Adrenal gland (tissue), 12 donors: Measurements from ENCODE around the gene NRXN2. TPM values are rescaled to one million over a fixed set of nuclear protein-coding genes. Genes with fewer than 3 reads are reported as not detected.

Source experiments
- DNase-seq, 7 donors: peaks; one replicate each; pipeline ENCODE4 v3.0.0-alpha.2; 2019 to 2020
- H3K27ac ChIP-seq, 5 donors: fragments of 200-600 bp; sonication (generic) in 4 of 5; 1 replicate in 3 of 5; 2 replicates in 2 of 5; pipeline versions ENCODE4 v1.5.1 to v1.8.0; 2016 to 2020; ENCODE audit warnings: mild to moderate bottlenecking in 1 of 5
- H3K27me3 ChIP-seq: fragments of 200-600 bp; 2 replicates; pipeline ENCODE4 v1.8.0; 2021
- H3K36me3 ChIP-seq, 2 donors: fragments of 200-600 bp; replicated peaks in 1 of 2; 1 replicate in 1 of 2; 2 replicates in 1 of 2; pipeline versions ENCODE4 v1.5.1 to v1.8.0; 2018 to 2022
- H3K4me1 ChIP-seq, 2 donors: fragments of 200-600 bp; replicated peaks in 1 of 2; 1 replicate in 1 of 2; 2 replicates in 1 of 2; pipeline versions ENCODE4 v1.5.1 to v1.8.0; 2018 to 2021
- H3K4me3 ChIP-seq, 4 donors: fragments of 200-600 bp; sonication (generic) in 3 of 4; one replicate each; pipeline ENCODE4 v1.5.1; 2016 to 2018
- H3K9me3 ChIP-seq, 3 donors: fragments of 200-600 bp; sonication (generic) in 1 of 3; replicated peaks in 1 of 3; 1 replicate in 2 of 3; 2 replicates in 1 of 3; pipeline versions ENCODE4 v1.5.1 to v1.8.0; 2016 to 2021
- POLR2A ChIP-seq, 2 donors: fragments of 450-650 bp; IDR thresholded peaks; one replicate each; pipeline ENCODE4 v1.6.1; 2017; ENCODE audit warnings: antibody characterized with exemption in 2 of 2, mild to moderate bottlenecking in 2 of 2, moderate library complexity in 1 of 2
- WGBS, 4 donors: extraction: QIAGEN DNeasy Blood & Tissue Kit in 2 of 4; methylation state at CpG; one replicate each; pipeline versions ENCODE4 v1.1.5 to v1.1.7; 2013 to 2017; 5-methylcytosine and 5-hydroxymethylcytosine counted together
- intact Hi-C, 2 donors: fragments of 100-400 bp; cut with DNase I; formaldehyde crosslinking; loops; one replicate each; pipeline versions ENCODE4 v1.14.1 to v1.15.0; 2022 to 2023
- polyA plus RNA-seq, 3 donors: library from polyadenylated mRNA; stranded (reverse); fragments of 200-250 nt in 2 of 3; fragments of 350-450 nt in 1 of 3; fragmentation: Illumina TruSeq in 1 of 3; extraction: RNeasy Lipid Tissue Mini Kit (QIAGEN cat#74804) in 1 of 3; gene quantifications; one replicate each; pipeline ENCODE4 v1.2.3, GENCODE V29; 2013 to 2014
- total RNA-seq, 9 donors: library from RNA; depleted of rRNA in 4 of 9; stranded (reverse); fragments of >200 nt in 4 of 9; fragments of 120-200 nt in 1 of 9; fragmentation: NEBNext Ultra II Directional in 1 of 9; extraction: Animal tissue kit (Norgen Biotek cat#: 25700) in 1 of 9; gene quantifications; one replicate each; pipeline versions ENCODE4 v1.1.0 to v1.2.4, GENCODE V29; 2013 to 2023
- TF ChIP-seq, protein P1 (sequence below), 6 experiments: fragments of 450-650 bp in 4 of 6; fragments of 200-600 bp in 2 of 6; sonication (generic) in 1 of 6; IDR thresholded peaks; 1 replicate in 5 of 6; 2 replicates in 1 of 6; pipeline versions ENCODE4 v1.5.1 to v1.8.0; 2016 to 2021; ENCODE audit warnings: antibody characterized with exemption in 6 of 6, mild to moderate bottlenecking in 2 of 6, moderate library complexity in 1 of 6
- donor health status: healthy with polysubstance abuse.
- donor health status: Bipolar disorder and iron deficiency.
- donor health status: DM: yes; HTN: yes; CAD: no.
- donor health status: DM: no; HTN: no; CAD: no.
- donor health status: DM: no; HTN: no; CAD: no.
- donor health status: DM: yes; HTN: yes; CAD: no.

Gene NRXN2
- total and polyA plus RNA-seq, 12 donors: 1.7 to 17.1 (median 4.9) TPM

DNA sequence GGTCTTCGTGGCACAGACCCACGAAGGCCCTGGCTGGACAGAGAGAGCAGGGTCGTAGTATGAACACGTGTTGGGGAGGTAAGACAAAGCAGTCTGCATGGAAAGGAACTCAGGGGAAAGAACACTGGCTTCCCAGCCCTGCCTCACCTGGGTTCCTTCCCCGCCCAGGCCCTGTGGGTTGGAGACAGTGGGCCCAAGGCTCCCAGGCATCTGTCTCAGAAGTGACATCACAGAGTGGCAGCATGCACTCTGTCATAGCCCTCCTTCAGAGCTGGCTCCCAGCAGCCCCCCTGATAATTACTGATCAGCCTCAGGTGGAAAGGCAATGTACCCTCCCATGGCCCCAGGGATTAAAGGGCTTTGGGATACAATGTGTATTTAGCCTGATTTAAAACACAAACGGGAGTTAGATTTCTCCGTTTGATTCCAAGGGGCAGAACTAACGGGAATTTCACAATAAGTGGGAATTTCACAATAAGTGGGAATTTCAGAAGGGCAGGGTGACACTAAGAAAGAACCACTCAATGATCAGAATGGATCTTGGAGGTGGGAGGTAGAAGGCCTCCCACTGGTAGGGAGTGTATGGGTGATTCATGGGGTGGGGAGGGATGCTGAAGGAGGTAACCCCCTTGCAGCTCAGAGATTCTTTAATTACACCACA lies 66.9 kb downstream of the NRXN2 start:
- TF ChIP-seq, protein P1, sequence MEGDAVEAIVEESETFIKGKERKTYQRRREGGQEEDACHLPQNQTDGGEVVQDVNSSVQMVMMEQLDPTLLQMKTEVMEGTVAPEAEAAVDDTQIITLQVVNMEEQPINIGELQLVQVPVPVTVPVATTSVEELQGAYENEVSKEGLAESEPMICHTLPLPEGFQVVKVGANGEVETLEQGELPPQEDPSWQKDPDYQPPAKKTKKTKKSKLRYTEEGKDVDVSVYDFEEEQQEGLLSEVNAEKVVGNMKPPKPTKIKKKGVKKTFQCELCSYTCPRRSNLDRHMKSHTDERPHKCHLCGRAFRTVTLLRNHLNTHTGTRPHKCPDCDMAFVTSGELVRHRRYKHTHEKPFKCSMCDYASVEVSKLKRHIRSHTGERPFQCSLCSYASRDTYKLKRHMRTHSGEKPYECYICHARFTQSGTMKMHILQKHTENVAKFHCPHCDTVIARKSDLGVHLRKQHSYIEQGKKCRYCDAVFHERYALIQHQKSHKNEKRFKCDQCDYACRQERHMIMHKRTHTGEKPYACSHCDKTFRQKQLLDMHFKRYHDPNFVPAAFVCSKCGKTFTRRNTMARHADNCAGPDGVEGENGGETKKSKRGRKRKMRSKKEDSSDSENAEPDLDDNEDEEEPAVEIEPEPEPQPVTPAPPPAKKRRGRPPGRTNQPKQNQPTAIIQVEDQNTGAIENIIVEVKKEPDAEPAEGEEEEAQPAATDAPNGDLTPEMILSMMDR (IDR thresholded peaks at IDR 0.05): no peak
- no peak for TF ChIP-seq POLR2A (IDR thresholded peaks at IDR 0.05)
- intact Hi-C loops: loop anchor here (2.0 to 10.0 kb wide), 4 partner anchors 165 to 301 kb away; partner anchors contain the start of gene RPS6KA4 (in 2 of the 2)
- H3K9me3 ChIP-seq: no peaks in the 10 kb centered on the region
- 70 to 91% (median 81%) methylated on average over 7 to 8 of the region's 8 CpGs for whole genome bisulfite sequencing, 4 donors
- no peak overlapping the region for H3K4me3 ChIP-seq
- no peaks in the 10 kb centered on the region for H3K27me3 ChIP-seq
- peak overlapping the region in 1 of 5 donors; percentile 8 for H3K27ac ChIP-seq
- DNase-seq: no peak
- H3K4me1 ChIP-seq: peaks cover 0 to 5% of the 10 kb centered on the region in 2 donors
- no peaks in the 10 kb centered on the region for H3K36me3 ChIP-seq

DNA sequence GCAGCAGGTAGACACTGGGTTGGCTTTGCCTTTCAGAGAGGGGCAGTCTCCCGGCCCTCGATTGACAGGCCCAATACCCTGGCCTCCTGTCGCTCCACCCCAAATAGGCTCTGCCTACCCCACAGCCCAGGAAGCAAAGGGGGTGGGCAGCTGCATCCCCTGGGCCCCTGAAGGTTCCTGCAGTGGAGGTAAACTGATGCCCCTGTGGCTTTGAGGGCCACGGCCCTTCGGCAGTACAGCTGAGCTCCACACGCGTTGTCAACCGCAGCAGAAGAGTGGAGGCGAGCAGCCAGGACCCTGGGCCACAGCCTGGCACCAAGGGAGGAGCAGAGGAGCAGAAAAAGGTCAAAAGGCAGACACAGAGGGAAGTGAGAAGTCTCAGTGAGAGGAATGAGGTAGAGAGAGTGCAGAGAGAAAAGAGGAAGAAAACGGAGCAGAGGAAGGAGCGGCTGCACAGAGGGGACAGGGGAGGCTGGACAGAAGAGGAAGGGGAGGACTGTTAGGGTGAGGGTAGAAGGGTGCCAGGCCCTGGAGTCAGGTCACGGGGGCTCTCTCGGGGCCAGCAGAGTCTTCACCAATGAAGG lies 67.9 kb downstream of the NRXN2 start:
- Histone ChIP-seq H3K27me3 (no peaks in the 10 kb centered on the region), H3K4me1 (peaks cover 0 to 5% of the 10 kb centered on the region in 2 donors), H3K9me3 (no peaks in the 10 kb centered on the region), H3K27ac (peak overlapping the region in 1 of 5 donors; percentile 61), H3K36me3 (no peaks in the 10 kb centered on the region), H3K4me3 (no peak overlapping the region)
- DNase-seq: no peak
- TF ChIP-seq, protein P1 (IDR thresholded peaks at IDR 0.05): no peak
- no peak for TF ChIP-seq POLR2A (IDR thresholded peaks at IDR 0.05)
- intact Hi-C loops: loop anchor here (2.0 to 10.0 kb wide), 4 partner anchors 164 to 300 kb away; partner anchors contain the start of gene RPS6KA4 (in 2 of the 2)
- 51 to 76% (median 71%) methylated on average over 13 of the region's 13 CpGs for WGBS, 4 donors

DNA sequence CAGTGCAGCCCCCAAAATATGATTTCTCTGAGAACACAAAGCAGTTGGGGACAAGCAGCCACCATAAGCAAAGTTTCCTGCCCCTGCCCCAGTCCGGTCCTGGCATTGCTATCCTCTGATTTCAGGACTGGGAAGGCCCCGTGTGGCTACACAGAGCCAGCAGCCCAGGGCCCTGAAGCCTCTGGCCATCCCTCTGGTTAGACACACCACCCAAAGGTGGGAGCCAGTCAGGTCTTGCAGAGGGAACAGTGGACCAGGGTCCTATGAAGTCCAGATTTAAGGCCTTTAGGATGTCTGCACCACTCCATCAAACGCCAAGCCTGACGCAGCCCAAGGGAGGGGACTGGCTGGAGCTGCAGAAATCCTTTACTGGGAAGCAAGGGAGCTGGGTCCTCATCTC lies 68.6 kb downstream of the NRXN2 start:
- no peak for DNase-seq
- no peaks in the 10 kb centered on the region for H3K27me3 ChIP-seq
- peaks cover 0 to 5% of the 10 kb centered on the region in 2 donors for H3K4me1 ChIP-seq
- intact Hi-C loops: loop anchor here (2.0 to 10.0 kb wide), 4 partner anchors 164 to 300 kb away; partner anchors contain the start of gene RPS6KA4 (in 2 of the 2)
- no peaks in the 10 kb centered on the region for H3K9me3 ChIP-seq
- WGBS, 4 donors: 83 to 91% (median 89%) methylated on average over 2 to 4 of the region's 4 CpGs
- TF ChIP-seq, protein P1 (IDR thresholded peaks at IDR 0.05): no peak
- no peak for TF ChIP-seq POLR2A (IDR thresholded peaks at IDR 0.05)
- no peaks in the 10 kb centered on the region for H3K36me3 ChIP-seq
- H3K27ac ChIP-seq: no peak overlapping the region
- no peak overlapping the region for H3K4me3 ChIP-seq

DNA sequence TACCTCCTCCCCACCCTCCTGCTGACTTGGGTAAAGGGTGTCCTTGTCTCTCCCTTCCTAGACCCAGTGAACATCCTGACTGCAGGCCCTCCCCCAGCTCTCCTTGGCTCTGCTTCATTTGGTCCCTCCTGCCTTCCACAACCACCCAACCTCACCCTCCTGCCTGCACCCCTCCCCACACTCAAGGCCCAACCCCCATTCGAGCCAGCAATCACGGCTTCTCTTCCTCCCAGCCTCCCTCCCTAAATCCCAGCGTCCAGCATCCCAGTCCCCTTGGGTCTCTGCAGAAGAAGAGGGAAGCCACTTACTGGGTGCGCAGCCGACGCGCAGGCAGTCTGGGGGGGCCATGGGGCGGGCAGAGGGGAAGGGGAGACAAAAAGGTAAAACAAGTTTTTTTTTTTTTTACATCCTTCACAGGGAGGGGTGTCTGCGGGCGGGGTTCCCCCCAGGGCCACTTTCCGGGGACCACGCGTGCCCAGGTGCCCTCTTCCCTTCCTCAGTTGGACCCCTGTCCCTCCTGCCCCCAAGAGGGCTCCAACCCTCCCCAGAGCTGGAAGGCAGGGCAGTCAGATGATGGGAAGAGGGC lies 69.5 kb downstream of the NRXN2 start:
- Histone ChIP-seq H3K4me1 (no peaks in the 10 kb centered on the region), H3K27ac (no peak overlapping the region), H3K9me3 (no peaks in the 10 kb centered on the region), H3K27me3 (no peaks in the 10 kb centered on the region), H3K36me3 (no peaks in the 10 kb centered on the region), H3K4me3 (no peak overlapping the region)
- TF ChIP-seq POLR2A (IDR thresholded peaks at IDR 0.05): no peak
- TF ChIP-seq, protein P1 (IDR thresholded peaks at IDR 0.05): peak in 2 of 6 experiments; percentile 5 to 15
- DNase-seq: no peak
- WGBS, 4 donors: 46 to 64% (median 54%) methylated on average over 11 to 13 of the region's 13 CpGs
- intact Hi-C loops: loop anchor here (2.0 to 10.0 kb wide), 4 partner anchors 101 to 299 kb away; partner anchors contain the start of gene RPS6KA4 (in 2 of the 2)
